HL-60 (cell line): Measurements from ENCODE around the gene MPPED1.

Experiments
- DNase-seq, 2 experiments: peaks; one replicate each; pipeline ENCODE4 v3.0.0-alpha.2; 2010 to 2020; ENCODE audit warnings: low read depth in 1 of 2, low spot score in 1 of 2
- H3K27ac ChIP-seq: fragments of 250-450 bp; sonication (Bioruptor Pico); replicated peaks from 2 replicates; pipeline ENCODE4 v1.5.1; 2020; ENCODE audit warnings: mild to moderate bottlenecking, moderate library complexity
- H3K27me3 ChIP-seq: fragments of 250-450 bp; sonication (Bioruptor Pico); 2 replicates; pipeline ENCODE4 v1.5.1; 2021; ENCODE audit warnings: mild to moderate bottlenecking, moderate library complexity; ENCODE audit not compliant: insufficient read depth, poor library complexity, severe bottlenecking
- H3K4me3 ChIP-seq: replicated peaks from 2 replicates; pipeline ENCODE4 v1.5.1; 2011; ENCODE audit warnings: mild to moderate bottlenecking, control low read depth, low read length; ENCODE audit not compliant: insufficient read depth
- GABPA ChIP-seq: IDR thresholded peaks from 2 replicates; pipeline ENCODE4 v1.6.1; 2012; ENCODE audit warnings: low read depth
- POLR2AphosphoS5 ChIP-seq: IDR thresholded peaks from 2 replicates; pipeline ENCODE4 v1.6.1; 2012; ENCODE audit warnings: low read depth
- REST ChIP-seq: IDR thresholded peaks from 2 replicates; pipeline ENCODE4 v1.6.1; 2012; ENCODE audit warnings: low read depth; ENCODE audit not compliant: insufficient replicate concordance
- SPI1 ChIP-seq: IDR thresholded peaks from 2 replicates; pipeline ENCODE4 v1.6.1; 2012; ENCODE audit warnings: low read depth, mild to moderate bottlenecking, borderline replicate concordance
- TF ChIP-seq, protein P1 (sequence below): IDR thresholded peaks from one replicate; pipeline ENCODE4 v1.5.1; 2011; ENCODE audit warnings: low read length, control low read depth, inconsistent platforms; ENCODE audit not compliant: insufficient read depth

Gene MPPED1

GRCh38 chr22:43449205-43449830 is 37.5 kb downstream of the MPPED1 start:
- no peak for DNase-seq
- Histone ChIP-seq H3K27ac (no peak overlapping the region), H3K4me3 (no peak overlapping the region), H3K27me3 (no peaks in the 10 kb centered on the region)
- TF ChIP-seq SPI1 (no peak), REST (peak; percentile 89)

DNA sequence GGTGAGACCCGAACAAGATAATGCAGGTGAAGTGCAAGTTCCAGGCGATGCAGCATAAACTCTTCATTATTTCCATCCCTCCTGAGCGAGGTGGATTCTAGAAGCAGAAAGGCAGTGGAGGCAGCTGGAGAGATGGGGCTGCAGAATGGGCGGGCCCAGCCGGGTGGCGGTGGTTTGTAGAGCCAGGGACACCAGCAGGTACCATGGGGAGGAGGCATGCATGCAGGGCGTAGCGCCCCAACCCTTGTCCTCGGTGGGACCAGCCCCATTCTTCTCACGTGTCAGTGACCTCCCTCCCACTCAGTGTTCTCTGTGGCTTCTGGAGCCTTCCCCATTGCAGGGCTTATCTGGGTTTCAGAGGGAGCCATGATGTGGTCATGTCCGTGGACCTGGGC is 38.0 kb downstream of the MPPED1 start:
- H3K4me3 ChIP-seq = no peak overlapping the region
- H3K27me3 ChIP-seq = no peaks in the 10 kb centered on the region
- no peak for TF ChIP-seq POLR2AphosphoS5
- no peak for TF ChIP-seq GABPA
- TF ChIP-seq, protein P1, sequence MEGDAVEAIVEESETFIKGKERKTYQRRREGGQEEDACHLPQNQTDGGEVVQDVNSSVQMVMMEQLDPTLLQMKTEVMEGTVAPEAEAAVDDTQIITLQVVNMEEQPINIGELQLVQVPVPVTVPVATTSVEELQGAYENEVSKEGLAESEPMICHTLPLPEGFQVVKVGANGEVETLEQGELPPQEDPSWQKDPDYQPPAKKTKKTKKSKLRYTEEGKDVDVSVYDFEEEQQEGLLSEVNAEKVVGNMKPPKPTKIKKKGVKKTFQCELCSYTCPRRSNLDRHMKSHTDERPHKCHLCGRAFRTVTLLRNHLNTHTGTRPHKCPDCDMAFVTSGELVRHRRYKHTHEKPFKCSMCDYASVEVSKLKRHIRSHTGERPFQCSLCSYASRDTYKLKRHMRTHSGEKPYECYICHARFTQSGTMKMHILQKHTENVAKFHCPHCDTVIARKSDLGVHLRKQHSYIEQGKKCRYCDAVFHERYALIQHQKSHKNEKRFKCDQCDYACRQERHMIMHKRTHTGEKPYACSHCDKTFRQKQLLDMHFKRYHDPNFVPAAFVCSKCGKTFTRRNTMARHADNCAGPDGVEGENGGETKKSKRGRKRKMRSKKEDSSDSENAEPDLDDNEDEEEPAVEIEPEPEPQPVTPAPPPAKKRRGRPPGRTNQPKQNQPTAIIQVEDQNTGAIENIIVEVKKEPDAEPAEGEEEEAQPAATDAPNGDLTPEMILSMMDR = no peak
- no peak for TF ChIP-seq REST
- TF ChIP-seq SPI1 = no peak
- H3K27ac ChIP-seq = no peak overlapping the region
- no peak for DNase-seq

DNA sequence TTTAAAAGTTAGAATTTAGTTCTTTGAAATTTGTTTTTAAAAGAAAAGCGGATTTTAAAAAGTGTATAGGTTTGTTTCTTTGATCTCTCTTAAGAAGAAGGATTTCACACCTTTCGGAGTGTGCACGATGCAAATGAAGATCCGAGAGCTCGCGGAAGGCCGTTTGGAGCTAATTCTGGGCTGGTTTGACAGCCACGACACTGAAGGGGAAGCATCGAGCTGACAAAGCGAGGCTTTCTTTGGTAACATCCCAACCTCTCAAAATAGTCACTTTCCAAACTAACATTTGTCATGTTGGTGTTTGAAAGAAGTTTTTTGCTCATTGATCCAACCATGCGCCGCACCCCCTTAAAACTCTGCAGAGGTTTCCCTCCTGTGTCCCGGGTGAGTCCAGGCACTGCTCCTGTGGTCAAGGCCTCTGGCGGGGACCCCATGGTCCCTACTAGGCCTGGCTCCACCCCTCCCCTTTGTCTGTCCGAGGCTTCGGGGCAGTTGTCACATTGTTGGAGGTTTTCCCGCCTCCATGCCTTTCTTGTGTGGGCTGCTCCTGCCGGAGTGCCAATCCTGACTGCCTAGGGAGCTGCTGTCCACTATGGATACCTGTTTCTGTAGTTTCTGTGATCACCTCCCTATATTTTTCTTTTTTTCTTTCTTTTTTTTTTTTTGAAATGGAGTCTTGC is 39.7 kb downstream of the MPPED1 start:
- Histone ChIP-seq H3K27ac (no peak overlapping the region), H3K27me3 (peaks cover 2% of the 10 kb centered on the region), H3K4me3 (no peak overlapping the region)
- TF ChIP-seq POLR2AphosphoS5 = no peak
- TF ChIP-seq, protein P1 = no peak
- no peak for DNase-seq

DNA sequence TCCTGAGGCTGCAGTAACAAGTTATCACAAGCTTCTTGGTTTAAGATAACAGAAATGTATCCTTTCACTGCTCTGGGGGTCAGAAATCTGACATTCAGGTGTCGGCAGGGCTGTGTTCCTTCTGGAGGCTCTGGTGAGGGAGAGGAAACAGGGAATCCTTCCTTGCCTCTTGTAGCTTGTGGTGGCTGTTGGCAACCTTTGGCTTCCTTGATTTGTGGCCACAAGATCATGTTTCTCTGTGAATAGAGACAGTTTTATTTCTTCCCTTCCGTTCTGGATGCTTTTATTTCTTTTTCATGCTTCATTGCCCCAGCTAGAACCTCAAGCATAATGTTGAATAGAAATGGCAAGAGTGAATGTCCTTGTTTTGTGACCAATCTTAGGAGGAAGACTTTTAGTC is 44.0 kb downstream of the MPPED1 start:
- Histone ChIP-seq H3K27ac (no peak overlapping the region), H3K27me3 (peaks cover 8% of the 10 kb centered on the region), H3K4me3 (no peak overlapping the region)
- no peak for DNase-seq
- TF ChIP-seq POLR2AphosphoS5 (no peak), SPI1 (no peak), GABPA (no peak), REST (no peak)
- TF ChIP-seq, protein P1 = no peak
